Measurements from ENCODE around the gene CD93.

CD93 gene

GRCh38 chr20:23068283-23068682 lies 17.8 kb downstream of the CD93 start:
- no peaks in the 10 kb centered on the region for H3F3A ChIP-seq (ENCODE audit: low read depth)
- H3K9ac ChIP-seq (ENCODE audit: low read depth, low read length, poor library complexity, severe bottlenecking), result no peak overlapping the region
- no peaks in the 10 kb centered on the region for H4K20me1 ChIP-seq (ENCODE audit: insufficient read depth, low read length, poor library complexity, severe bottlenecking)
- H2AFZ ChIP-seq (ENCODE audit: low read length), result no peak overlapping the region
- no peak overlapping the region for H3K4me3 ChIP-seq (ENCODE audit: low read length, poor library complexity, severe bottlenecking)
- no peaks in the 10 kb centered on the region for H3K9me3 ChIP-seq (ENCODE audit: insufficient read depth, low read depth, low read length)
- H3K27me3 ChIP-seq (ENCODE audit: insufficient read depth, low read length, poor library complexity, severe bottlenecking), result no peaks in the 10 kb centered on the region
- no peaks in the 10 kb centered on the region for H3K4me1 ChIP-seq (ENCODE audit: insufficient read depth, low read length, poor library complexity, severe bottlenecking)
- H3K36me3 ChIP-seq (ENCODE audit: insufficient read depth, low read length), result no peaks in the 10 kb centered on the region
- TF ChIP-seq, protein P1, sequence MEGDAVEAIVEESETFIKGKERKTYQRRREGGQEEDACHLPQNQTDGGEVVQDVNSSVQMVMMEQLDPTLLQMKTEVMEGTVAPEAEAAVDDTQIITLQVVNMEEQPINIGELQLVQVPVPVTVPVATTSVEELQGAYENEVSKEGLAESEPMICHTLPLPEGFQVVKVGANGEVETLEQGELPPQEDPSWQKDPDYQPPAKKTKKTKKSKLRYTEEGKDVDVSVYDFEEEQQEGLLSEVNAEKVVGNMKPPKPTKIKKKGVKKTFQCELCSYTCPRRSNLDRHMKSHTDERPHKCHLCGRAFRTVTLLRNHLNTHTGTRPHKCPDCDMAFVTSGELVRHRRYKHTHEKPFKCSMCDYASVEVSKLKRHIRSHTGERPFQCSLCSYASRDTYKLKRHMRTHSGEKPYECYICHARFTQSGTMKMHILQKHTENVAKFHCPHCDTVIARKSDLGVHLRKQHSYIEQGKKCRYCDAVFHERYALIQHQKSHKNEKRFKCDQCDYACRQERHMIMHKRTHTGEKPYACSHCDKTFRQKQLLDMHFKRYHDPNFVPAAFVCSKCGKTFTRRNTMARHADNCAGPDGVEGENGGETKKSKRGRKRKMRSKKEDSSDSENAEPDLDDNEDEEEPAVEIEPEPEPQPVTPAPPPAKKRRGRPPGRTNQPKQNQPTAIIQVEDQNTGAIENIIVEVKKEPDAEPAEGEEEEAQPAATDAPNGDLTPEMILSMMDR (conservative IDR thresholded peaks at IDR 0.05; ENCODE audit: low read length), result no peak
- no peak for TF ChIP-seq EZH2phosphoT487 (IDR thresholded peaks at IDR 0.05; ENCODE audit: borderline replicate concordance)
- no peak overlapping the region for H3K4me2 ChIP-seq (ENCODE audit: low read depth, low read length, poor library complexity, severe bottlenecking)
- no peaks in the 10 kb centered on the region for H3K9me2 ChIP-seq (replicated peaks; ENCODE audit: low read depth, low read length)
- no peaks in the 10 kb centered on the region for H3K79me2 ChIP-seq (ENCODE audit: insufficient read depth, low read length)

DNA sequence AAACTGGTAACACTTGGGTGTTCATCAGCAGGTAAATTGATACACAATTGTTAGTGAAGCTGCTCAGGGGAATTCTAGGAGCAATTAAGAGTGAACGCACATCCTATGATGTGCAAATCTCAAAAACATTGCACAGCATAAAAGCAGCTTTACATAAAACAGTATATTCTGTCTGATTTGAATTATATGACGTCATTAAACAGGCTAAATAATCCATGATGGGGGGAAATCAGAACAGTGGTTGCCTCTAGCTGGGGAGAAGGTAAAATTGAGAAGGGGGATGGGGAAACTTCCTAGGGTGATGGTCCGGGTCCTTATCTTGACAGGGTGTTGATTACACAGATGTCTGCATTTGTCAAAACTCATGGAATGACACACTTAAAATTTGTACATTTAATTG lies 19.4 kb downstream of the CD93 start:
- no peaks in the 10 kb centered on the region for H3K9me2 ChIP-seq (replicated peaks; ENCODE audit: low read depth, low read length)
- H3K4me1 ChIP-seq (ENCODE audit: insufficient read depth, low read length, poor library complexity, severe bottlenecking), result no peaks in the 10 kb centered on the region
- H3K4me3 ChIP-seq (ENCODE audit: low read length, poor library complexity, severe bottlenecking), result no peak overlapping the region
- no peaks in the 10 kb centered on the region for H3K79me2 ChIP-seq (ENCODE audit: insufficient read depth, low read length)
- no peaks in the 10 kb centered on the region for H3K27me3 ChIP-seq (ENCODE audit: insufficient read depth, low read length, poor library complexity, severe bottlenecking)
- H4K20me1 ChIP-seq (ENCODE audit: insufficient read depth, low read length, poor library complexity, severe bottlenecking), result no peaks in the 10 kb centered on the region
- H3F3A ChIP-seq (ENCODE audit: low read depth), result no peaks in the 10 kb centered on the region
- H3K4me2 ChIP-seq (ENCODE audit: low read depth, low read length, poor library complexity, severe bottlenecking), result no peak overlapping the region
- H3K36me3 ChIP-seq (ENCODE audit: insufficient read depth, low read length), result no peaks in the 10 kb centered on the region
- no peak overlapping the region for H2AFZ ChIP-seq (ENCODE audit: low read length)
- H3K9me3 ChIP-seq (ENCODE audit: insufficient read depth, low read depth, low read length), result no peaks in the 10 kb centered on the region
- TF ChIP-seq, protein P1 (conservative IDR thresholded peaks at IDR 0.05; ENCODE audit: low read length), result no peak
- no peak for TF ChIP-seq EZH2phosphoT487 (IDR thresholded peaks at IDR 0.05; ENCODE audit: borderline replicate concordance)
- H3K9ac ChIP-seq (ENCODE audit: low read depth, low read length, poor library complexity, severe bottlenecking), result no peak overlapping the region

DNA sequence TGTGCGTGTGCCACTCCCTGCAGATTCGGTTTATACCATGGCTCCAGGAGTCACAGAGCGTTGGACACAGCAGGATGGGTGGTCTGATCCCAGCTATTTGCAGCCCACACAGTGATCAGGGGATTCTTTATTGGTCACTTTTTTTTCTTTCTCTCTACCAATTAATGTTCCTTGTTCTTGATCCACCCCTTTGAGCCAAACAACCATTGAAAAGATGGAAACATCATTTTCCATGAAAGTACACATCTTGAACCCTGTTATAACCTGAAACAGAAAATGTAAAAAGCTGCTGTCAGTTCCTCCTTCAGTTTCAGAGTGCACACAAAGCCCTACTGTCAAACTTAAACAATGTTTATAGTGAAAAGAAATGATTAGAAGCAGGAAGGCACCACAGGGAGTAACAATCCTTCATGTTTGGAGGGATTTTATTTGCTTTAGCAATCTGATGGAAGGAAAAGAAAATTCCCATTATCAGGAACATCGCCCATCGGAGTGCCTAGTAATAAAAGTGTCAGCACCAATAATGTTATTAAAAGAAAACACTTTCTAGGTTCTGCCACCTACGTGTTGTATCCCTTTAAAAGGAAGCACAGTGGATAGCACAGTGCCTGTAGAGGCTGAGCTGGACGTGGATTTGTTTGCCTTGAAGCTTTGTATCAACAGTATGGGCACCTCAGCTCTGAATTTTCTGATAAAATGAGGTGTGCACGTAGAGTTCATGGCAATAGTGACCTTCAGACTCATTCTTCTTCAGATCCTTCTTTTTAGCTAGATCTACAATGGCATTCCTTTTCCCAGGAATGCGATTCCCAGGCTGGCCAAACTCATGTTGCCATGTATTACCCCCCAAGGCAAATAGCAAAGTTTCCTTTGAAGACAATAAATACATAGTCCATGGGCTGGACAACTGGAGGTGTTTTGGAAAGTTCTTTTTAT lies 20.6 kb downstream of the CD93 start:
- Histone ChIP-seq H3F3A (ENCODE audit: low read depth) (no peaks in the 10 kb centered on the region), H3K4me1 (ENCODE audit: insufficient read depth, low read length, poor library complexity, severe bottlenecking) (no peaks in the 10 kb centered on the region), H3K27me3 (ENCODE audit: insufficient read depth, low read length, poor library complexity, severe bottlenecking) (no peaks in the 10 kb centered on the region), H3K36me3 (ENCODE audit: insufficient read depth, low read length) (no peaks in the 10 kb centered on the region), H3K79me2 (ENCODE audit: insufficient read depth, low read length) (no peaks in the 10 kb centered on the region), H2AFZ (ENCODE audit: low read length) (no peak overlapping the region), H3K4me3 (ENCODE audit: low read length, poor library complexity, severe bottlenecking) (no peak overlapping the region), H3K9me2 (replicated peaks; ENCODE audit: low read depth, low read length) (no peaks in the 10 kb centered on the region), H3K9me3 (ENCODE audit: insufficient read depth, low read depth, low read length) (no peaks in the 10 kb centered on the region), H3K9ac (ENCODE audit: low read depth, low read length, poor library complexity, severe bottlenecking) (no peak overlapping the region), H4K20me1 (ENCODE audit: insufficient read depth, low read length, poor library complexity, severe bottlenecking) (no peaks in the 10 kb centered on the region), H3K4me2 (ENCODE audit: low read depth, low read length, poor library complexity, severe bottlenecking) (no peak overlapping the region)
- TF ChIP-seq, protein P1 (conservative IDR thresholded peaks at IDR 0.05; ENCODE audit: low read length), result no peak
- no peak for TF ChIP-seq EZH2phosphoT487 (IDR thresholded peaks at IDR 0.05; ENCODE audit: borderline replicate concordance)

All from Loucy (cell line).